Glomerular endothelial cell (primary cell): Measurements from ENCODE around the gene PKMYT1. TPM values are rescaled to one million over a fixed set of nuclear protein-coding genes. Genes with fewer than 3 reads are reported as not detected.

Source experiments
- DNase-seq: peaks from one replicate; pipeline ENCODE4 v3.0.0-alpha.2; 2011; ENCODE audit warnings: low read depth, low spot score; ENCODE audit errors: extremely low read depth
- total RNA-seq: library from RNA; depleted of rRNA; stranded (reverse); fragments of >200 nt; gene quantifications from 2 replicates; pipeline ENCODE4 v1.2.3, GENCODE V29; 2015

Gene PKMYT1
- total RNA-seq, 1 donor from 2014 or later: 12.9 TPM

GRCh38 chr16:3001316-3001715 lies 21.1 kb upstream of the PKMYT1 start:
- DNase-seq: no peak

GRCh38 chr16:3000540-3000939 lies 20.3 kb upstream of the PKMYT1 start:
- no peak for DNase-seq

GRCh38 chr16:2999929-3000328 lies 19.7 kb upstream of the PKMYT1 start:
- no peak for DNase-seq

GRCh38 chr16:2996298-2996697 lies 16.1 kb upstream of the PKMYT1 start:
- DNase-seq: no peak

GRCh38 chr16:2992383-2993081 lies 12.3 kb upstream of the PKMYT1 start:
- DNase-seq: no peak

- no peak for DNase-seq
Observed at GRCh38 chr16:2991566-2992261, 11.5 kb upstream of the PKMYT1 start.

- DNase-seq: no peak
Observed at GRCh38 chr16:2990891-2991290, 10.6 kb upstream of the PKMYT1 start.

GRCh38 chr16:2988590-2989099 lies 8.4 kb upstream of the PKMYT1 start:
- no peak for DNase-seq

GRCh38 chr16:2987833-2988232 lies 7.6 kb upstream of the PKMYT1 start:
- DNase-seq: no peak

GRCh38 chr16:2987286-2987685 lies 7.0 kb upstream of the PKMYT1 start:
- no peak for DNase-seq

- DNase-seq: no peak
Observed at GRCh38 chr16:2986623-2987188, 6.5 kb upstream of the PKMYT1 start.

GRCh38 chr16:2985893-2986355 lies 5.7 kb upstream of the PKMYT1 start:
- DNase-seq: no peak

GRCh38 chr16:2985462-2985861 lies 5.2 kb upstream of the PKMYT1 start:
- DNase-seq: no peak

- DNase-seq: no peak
Observed at GRCh38 chr16:2983706-2984136, 3.5 kb upstream of the PKMYT1 start.

- DNase-seq: no peak
Observed at GRCh38 chr16:2982402-2982801, 2.2 kb upstream of the PKMYT1 start.

- no peak for DNase-seq
Observed at GRCh38 chr16:2981899-2982250, 1.6 kb upstream of the PKMYT1 start.

- no peak for DNase-seq
Observed at GRCh38 chr16:2981177-2981898, 1.1 kb upstream of the PKMYT1 start.

GRCh38 chr16:2979669-2980226 lies 498 bp downstream of the PKMYT1 start:
- no peak for DNase-seq

GRCh38 chr16:2977440-2977839 lies 2.8 kb downstream of the PKMYT1 start:
- no peak for DNase-seq

- no peak for DNase-seq
Observed at GRCh38 chr16:2976673-2977072, 3.6 kb downstream of the PKMYT1 start.

GRCh38 chr16:2976201-2976600 lies 4.0 kb downstream of the PKMYT1 start:
- no peak for DNase-seq
